MM.1S (cell line): ENCODE data around the gene SCAF11.

Source experiments
- DNase-seq: peaks from one replicate; pipeline ENCODE4 v3.0.0-alpha.2; 2015
- H2AFZ ChIP-seq: fragments of 300-600 bp; sonication (generic); 2 replicates; pipeline ENCODE4 v1.6.0; 2016; ENCODE audit warnings: antibody characterized with exemption, low read length
- H3F3A ChIP-seq: fragments of 300-600 bp; sonication (generic); 2 replicates; pipeline ENCODE4 v1.6.1; 2016; ENCODE audit warnings: mild to moderate bottlenecking, antibody characterized with exemption, low read length, moderate library complexity, mixed read lengths; ENCODE audit not compliant: insufficient read depth
- H3K27ac ChIP-seq: fragments of 300-600 bp; sonication (generic); 2 replicates; pipeline ENCODE4 v1.5.1; 2016; ENCODE audit warnings: mild to moderate bottlenecking, low read length
- H3K27me3 ChIP-seq: fragments of 300-600 bp; sonication (generic); replicated peaks from 2 replicates; pipeline ENCODE4 v1.6.0; 2016; ENCODE audit warnings: low read length; ENCODE audit not compliant: insufficient read depth
- H3K36me3 ChIP-seq: fragments of 300-600 bp; sonication (generic); replicated peaks from 2 replicates; pipeline ENCODE4 v1.6.1; 2016; ENCODE audit warnings: mild to moderate bottlenecking, low read length, mixed read lengths; ENCODE audit not compliant: insufficient read depth
- H3K4me1 ChIP-seq: fragments of 300-600 bp; sonication (generic); 2 replicates; pipeline ENCODE4 v1.6.1; 2016; ENCODE audit warnings: low read length, mixed read lengths
- H3K4me2 ChIP-seq: fragments of 300-600 bp; sonication (generic); 2 replicates; pipeline ENCODE4 v1.6.0; 2016; ENCODE audit warnings: low read depth, low read length
- H3K4me3 ChIP-seq: fragments of 300-600 bp; sonication (generic); 2 replicates; pipeline ENCODE4 v1.5.1; 2016; ENCODE audit warnings: low read length, mixed read lengths
- H3K79me2 ChIP-seq: fragments of 300-600 bp; sonication (generic); 2 replicates; pipeline ENCODE4 v1.6.1; 2016; ENCODE audit warnings: mixed run types, low read length, mixed read lengths
- H3K9ac ChIP-seq: fragments of 300-600 bp; sonication (generic); 2 replicates; pipeline ENCODE4 v1.6.1; 2016; ENCODE audit warnings: low read length, mixed read lengths
- H3K9me2 ChIP-seq: fragments of 300-600 bp; sonication (generic); replicated peaks from 2 replicates; pipeline ENCODE4 v1.6.1; 2016; ENCODE audit warnings: mild to moderate bottlenecking, low read length, mixed read lengths; ENCODE audit not compliant: insufficient read depth
- H3K9me3 ChIP-seq: fragments of 300-600 bp; sonication (generic); replicated peaks from 2 replicates; pipeline ENCODE4 v1.6.1; 2016; ENCODE audit warnings: mild to moderate bottlenecking, low read length, mixed read lengths; ENCODE audit not compliant: insufficient read depth
- H4K20me1 ChIP-seq: fragments of 300-600 bp; sonication (generic); 2 replicates; pipeline ENCODE4 v1.6.1; 2016; ENCODE audit warnings: mild to moderate bottlenecking, low read length, moderate library complexity, mixed read lengths; ENCODE audit not compliant: insufficient read depth
- EZH2 ChIP-seq: fragments of 300-600 bp; sonication (generic); optimal IDR thresholded peaks from 2 replicates; pipeline ENCODE3; 2017; ENCODE audit warnings: low read depth, mild to moderate bottlenecking, antibody characterized with exemption, low read length, mixed read lengths
- EZH2phosphoT487 ChIP-seq: fragments of 300-600 bp; sonication (generic); IDR thresholded peaks from 2 replicates; pipeline ENCODE4 v1.6.1; 2018; ENCODE audit warnings: antibody characterized with exemption, low read length
- TF ChIP-seq, protein P1 (sequence below): fragments of 300-600 bp; sonication (generic); IDR thresholded peaks from 2 replicates; pipeline ENCODE4 v1.5.1; 2016; ENCODE audit warnings: antibody characterized with exemption, low read length, mixed read lengths

The SCAF11 gene

DNA sequence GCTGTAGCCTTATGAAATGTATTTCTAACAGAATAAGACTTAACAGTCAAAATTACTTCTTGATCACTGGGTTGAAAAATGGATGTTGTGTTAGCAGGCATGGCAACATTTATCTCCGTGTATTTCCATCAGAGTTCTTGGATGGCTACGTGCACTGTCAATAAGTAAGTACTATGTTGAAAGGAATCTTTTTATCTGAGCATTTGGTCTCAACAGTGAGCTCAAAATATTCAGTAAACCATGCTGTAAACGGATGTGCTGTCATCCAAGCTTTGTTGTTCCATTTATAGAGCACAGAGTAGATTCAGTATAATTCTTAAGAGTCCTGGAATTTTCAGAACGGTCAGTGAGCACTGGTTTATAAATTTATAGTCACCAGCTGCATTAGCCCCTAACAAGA lies 15.5 kb downstream of the SCAF11 start:
- 0 out of 2 replicates have a peak, but pooled peaks cover 3% of the 10 kb centered on the region for H3F3A ChIP-seq
- no peak overlapping the region for H2AFZ ChIP-seq
- no peaks in the 10 kb centered on the region for H3K9me2 ChIP-seq
- H3K9ac ChIP-seq = no peak overlapping the region
- peaks cover 97% of the 10 kb centered on the region for H3K79me2 ChIP-seq
- no peaks in the 10 kb centered on the region for H3K4me1 ChIP-seq
- H3K4me2 ChIP-seq = no peak overlapping the region
- H3K4me3 ChIP-seq = no peak overlapping the region
- no peaks in the 10 kb centered on the region for H3K9me3 ChIP-seq
- no peak overlapping the region for H3K27ac ChIP-seq
- H3K36me3 ChIP-seq = no peaks in the 10 kb centered on the region; the same call in 1 of the 2 replicates
- TF ChIP-seq, protein P1, sequence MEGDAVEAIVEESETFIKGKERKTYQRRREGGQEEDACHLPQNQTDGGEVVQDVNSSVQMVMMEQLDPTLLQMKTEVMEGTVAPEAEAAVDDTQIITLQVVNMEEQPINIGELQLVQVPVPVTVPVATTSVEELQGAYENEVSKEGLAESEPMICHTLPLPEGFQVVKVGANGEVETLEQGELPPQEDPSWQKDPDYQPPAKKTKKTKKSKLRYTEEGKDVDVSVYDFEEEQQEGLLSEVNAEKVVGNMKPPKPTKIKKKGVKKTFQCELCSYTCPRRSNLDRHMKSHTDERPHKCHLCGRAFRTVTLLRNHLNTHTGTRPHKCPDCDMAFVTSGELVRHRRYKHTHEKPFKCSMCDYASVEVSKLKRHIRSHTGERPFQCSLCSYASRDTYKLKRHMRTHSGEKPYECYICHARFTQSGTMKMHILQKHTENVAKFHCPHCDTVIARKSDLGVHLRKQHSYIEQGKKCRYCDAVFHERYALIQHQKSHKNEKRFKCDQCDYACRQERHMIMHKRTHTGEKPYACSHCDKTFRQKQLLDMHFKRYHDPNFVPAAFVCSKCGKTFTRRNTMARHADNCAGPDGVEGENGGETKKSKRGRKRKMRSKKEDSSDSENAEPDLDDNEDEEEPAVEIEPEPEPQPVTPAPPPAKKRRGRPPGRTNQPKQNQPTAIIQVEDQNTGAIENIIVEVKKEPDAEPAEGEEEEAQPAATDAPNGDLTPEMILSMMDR = no peak
- TF ChIP-seq EZH2 = no peak
- no peak for TF ChIP-seq EZH2phosphoT487
- peaks cover 57% of the 10 kb centered on the region for H4K20me1 ChIP-seq
- no peak for DNase-seq
- no peaks in the 10 kb centered on the region for H3K27me3 ChIP-seq

DNA sequence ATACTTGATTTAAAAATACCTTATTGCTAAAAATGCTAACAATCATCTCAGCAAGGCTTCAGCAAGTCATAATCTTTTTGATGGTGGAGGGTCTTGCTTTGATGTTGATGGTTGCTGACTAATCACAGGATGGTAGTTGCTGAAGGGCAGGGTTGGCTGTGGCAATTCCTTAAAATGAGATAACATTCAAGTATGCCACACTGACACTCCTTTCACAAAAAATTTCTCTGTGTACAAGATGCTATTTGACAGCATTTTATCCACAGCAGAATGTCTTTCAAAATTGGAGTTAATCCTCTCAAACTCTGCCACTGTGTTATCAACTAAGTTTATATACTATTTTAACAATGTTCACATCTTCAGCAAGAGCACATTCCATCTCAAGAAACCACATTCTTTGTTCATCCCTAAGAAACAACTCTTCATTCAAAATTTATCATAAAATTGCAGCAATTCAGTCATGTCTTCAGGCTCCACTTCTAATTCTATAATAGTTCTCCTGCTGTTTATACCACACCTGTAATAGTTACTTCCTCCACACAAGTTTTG lies 16.1 kb downstream of the SCAF11 start:
- TF ChIP-seq EZH2 = no peak
- no peak for TF ChIP-seq EZH2phosphoT487
- TF ChIP-seq, protein P1 = no peak
- H3K4me2 ChIP-seq = no peak overlapping the region
- DNase-seq = no peak

DNA sequence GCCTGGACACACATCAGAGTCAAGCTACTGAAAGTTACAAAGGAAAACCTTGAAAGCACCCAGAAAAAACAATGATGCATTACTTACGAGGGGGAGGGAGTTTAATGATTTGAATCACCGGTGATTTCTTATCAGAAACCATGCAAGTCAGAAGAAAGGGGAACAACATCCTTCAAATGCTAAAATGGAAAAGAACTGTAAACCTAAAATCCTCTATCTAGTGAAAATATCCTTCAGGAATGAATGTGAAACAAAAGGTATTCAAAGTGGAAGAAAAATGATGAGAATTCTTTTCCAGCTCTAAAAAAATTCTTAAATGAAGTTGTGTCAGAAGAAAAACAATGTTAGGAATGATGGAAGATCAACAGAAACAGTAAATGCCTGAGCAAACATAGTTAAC lies 16.8 kb downstream of the SCAF11 start:
- peaks cover 97% of the 10 kb centered on the region for H3K79me2 ChIP-seq
- no peak overlapping the region for H3K27ac ChIP-seq
- H4K20me1 ChIP-seq = peaks cover 51% of the 10 kb centered on the region
- no peak overlapping the region for H3K9ac ChIP-seq
- no peaks in the 10 kb centered on the region for H3K9me3 ChIP-seq
- no peak overlapping the region for H2AFZ ChIP-seq
- DNase-seq = no peak
- TF ChIP-seq EZH2phosphoT487 = no peak
- TF ChIP-seq EZH2 = no peak
- TF ChIP-seq, protein P1 = no peak
- H3F3A ChIP-seq = 0 out of 2 replicates have a peak, but pooled peaks cover 3% of the 10 kb centered on the region
- H3K4me3 ChIP-seq = no peak overlapping the region
- H3K36me3 ChIP-seq = no peaks in the 10 kb centered on the region; the same call in 1 of the 2 replicates
- H3K9me2 ChIP-seq = no peaks in the 10 kb centered on the region
- no peak overlapping the region for H3K4me2 ChIP-seq
- H3K4me1 ChIP-seq = no peaks in the 10 kb centered on the region
- H3K27me3 ChIP-seq = no peaks in the 10 kb centered on the region

More for the DNA sequence above, 16.1 kb downstream of the SCAF11 start:
- Histone ChIP-seq H3K36me3 (no peaks in the 10 kb centered on the region; the same call in 1 of the 2 replicates), H3K9ac (no peak overlapping the region), H2AFZ (no peak overlapping the region), H3K27ac (no peak overlapping the region), H3K4me3 (no peak overlapping the region), H3K27me3 (no peaks in the 10 kb centered on the region), H3K9me2 (no peaks in the 10 kb centered on the region), H3K79me2 (peaks cover 97% of the 10 kb centered on the region), H4K20me1 (peaks cover 55% of the 10 kb centered on the region), H3K4me1 (no peaks in the 10 kb centered on the region), H3F3A (0 out of 2 replicates have a peak, but pooled peaks cover 3% of the 10 kb centered on the region), H3K9me3 (no peaks in the 10 kb centered on the region)
